GM23248 (cell line): ENCODE measurements around the gene RPL7A.
"Not testable (repeated sequence)": the region's sequence is repeated elsewhere in the genome, so short reads cannot be mapped to it uniquely, and the experiment has no call there.

Source experiments
- EZH2 ChIP-seq: fragments of 200-600 bp; sonication (generic); IDR thresholded peaks from 2 replicates; pipeline ENCODE4 v1.6.1; 2018; ENCODE audit warnings: antibody characterized with exemption, mild to moderate bottlenecking; ENCODE audit not compliant: insufficient read depth, poor library complexity, severe bottlenecking
- EZH2phosphoT487 ChIP-seq: fragments of 200-600 bp; sonication (generic); IDR thresholded peaks from 2 replicates; pipeline ENCODE4 v1.6.1; 2018; ENCODE audit warnings: antibody characterized with exemption, moderate library complexity, mild to moderate bottlenecking, low read depth; ENCODE audit not compliant: insufficient read depth

- not testable (repeated sequence) for TF ChIP-seq EZH2phosphoT487, EZH2
Observed at GRCh38 chr9:133334888-133335287, 13.1 kb upstream of the RPL7A start.
